LNCaP clone FGC (cell line): Measurements from ENCODE around the gene MST1R.

Experiments used
- DNase-seq: peaks from one replicate; pipeline ENCODE4 v3.0.0-alpha.2; 2011; ENCODE audit warnings: low read depth
- H3K4me3 ChIP-seq: 2 replicates; pipeline ENCODE4 v1.5.1; 2011; ENCODE audit warnings: mild to moderate bottlenecking, low read depth, low read length, control low read depth
- TF ChIP-seq, protein P1 (sequence below): IDR thresholded peaks from 2 replicates; pipeline ENCODE4 v1.5.1; 2012; ENCODE audit warnings: mild to moderate bottlenecking; ENCODE audit not compliant: control insufficient read depth, insufficient read depth; ENCODE audit errors: extremely low read depth

MST1R gene

DNA sequence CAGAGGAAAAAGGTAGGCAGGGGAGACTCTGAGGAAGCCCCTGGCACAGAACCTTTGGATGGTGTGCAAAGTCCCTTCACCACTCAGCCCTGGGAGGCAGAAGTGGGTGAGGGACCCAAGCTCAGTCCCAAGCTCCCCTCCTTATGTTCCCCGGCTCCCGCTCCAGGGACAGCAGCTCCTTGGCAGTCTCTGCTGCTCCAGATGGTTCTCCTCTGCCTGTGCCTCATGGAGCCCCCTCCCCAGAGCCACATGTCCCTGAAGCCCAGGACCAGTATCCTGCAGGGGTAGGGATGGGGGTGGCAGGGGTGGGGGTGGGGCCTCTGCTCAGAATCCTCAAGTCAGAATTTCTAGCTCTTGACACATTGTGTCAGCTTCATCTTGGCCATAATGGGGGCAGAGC lies 26.0 kb downstream of the MST1R start:
- TF ChIP-seq, protein P1, sequence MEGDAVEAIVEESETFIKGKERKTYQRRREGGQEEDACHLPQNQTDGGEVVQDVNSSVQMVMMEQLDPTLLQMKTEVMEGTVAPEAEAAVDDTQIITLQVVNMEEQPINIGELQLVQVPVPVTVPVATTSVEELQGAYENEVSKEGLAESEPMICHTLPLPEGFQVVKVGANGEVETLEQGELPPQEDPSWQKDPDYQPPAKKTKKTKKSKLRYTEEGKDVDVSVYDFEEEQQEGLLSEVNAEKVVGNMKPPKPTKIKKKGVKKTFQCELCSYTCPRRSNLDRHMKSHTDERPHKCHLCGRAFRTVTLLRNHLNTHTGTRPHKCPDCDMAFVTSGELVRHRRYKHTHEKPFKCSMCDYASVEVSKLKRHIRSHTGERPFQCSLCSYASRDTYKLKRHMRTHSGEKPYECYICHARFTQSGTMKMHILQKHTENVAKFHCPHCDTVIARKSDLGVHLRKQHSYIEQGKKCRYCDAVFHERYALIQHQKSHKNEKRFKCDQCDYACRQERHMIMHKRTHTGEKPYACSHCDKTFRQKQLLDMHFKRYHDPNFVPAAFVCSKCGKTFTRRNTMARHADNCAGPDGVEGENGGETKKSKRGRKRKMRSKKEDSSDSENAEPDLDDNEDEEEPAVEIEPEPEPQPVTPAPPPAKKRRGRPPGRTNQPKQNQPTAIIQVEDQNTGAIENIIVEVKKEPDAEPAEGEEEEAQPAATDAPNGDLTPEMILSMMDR = no peak
- no peak for DNase-seq
- no peak overlapping the region for H3K4me3 ChIP-seq

DNA sequence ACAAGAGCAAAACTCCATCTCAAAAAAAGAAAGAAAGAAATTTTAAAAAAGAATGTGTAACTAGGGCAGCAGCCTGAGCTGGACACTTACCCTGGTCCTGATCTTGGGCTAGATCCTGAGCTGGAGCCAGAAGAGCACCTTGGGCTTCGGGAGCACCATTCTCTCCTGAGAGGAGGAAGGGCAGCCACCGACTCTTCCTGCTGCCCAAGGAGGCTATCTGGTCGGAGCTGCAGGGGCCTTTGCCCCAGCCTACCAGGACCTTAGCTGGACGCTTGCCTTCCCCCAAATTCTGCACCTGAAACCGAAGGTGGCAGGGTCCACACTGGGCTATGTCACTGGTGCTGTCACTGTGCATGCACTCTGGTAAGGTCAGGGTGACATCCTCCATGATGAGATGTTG lies 27.1 kb downstream of the MST1R start:
- TF ChIP-seq, protein P1 = no peak
- H3K4me3 ChIP-seq = no peak overlapping the region
- DNase-seq = no peak

DNA sequence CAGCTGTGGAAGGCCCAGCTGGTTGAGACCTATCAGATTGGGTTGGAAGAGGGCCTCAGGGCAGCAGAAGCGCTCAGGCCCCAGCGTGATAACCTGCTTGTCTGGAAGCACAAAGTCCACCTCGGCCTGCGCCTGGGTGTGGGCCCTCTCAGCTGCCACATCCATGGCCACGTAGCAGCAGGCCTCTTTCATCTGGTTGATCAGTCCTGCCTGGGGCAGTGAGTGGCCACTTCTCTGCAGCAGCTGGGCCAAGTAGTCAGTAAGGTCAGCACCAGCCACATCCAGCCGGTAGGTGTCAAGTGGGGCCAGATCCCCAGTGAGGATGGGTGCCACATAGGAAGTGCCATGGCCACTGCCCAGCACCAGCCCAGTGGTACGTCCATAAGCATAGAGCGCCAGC lies 30.1 kb downstream of the MST1R start:
- no peak for DNase-seq
- no peak overlapping the region for H3K4me3 ChIP-seq

DNA sequence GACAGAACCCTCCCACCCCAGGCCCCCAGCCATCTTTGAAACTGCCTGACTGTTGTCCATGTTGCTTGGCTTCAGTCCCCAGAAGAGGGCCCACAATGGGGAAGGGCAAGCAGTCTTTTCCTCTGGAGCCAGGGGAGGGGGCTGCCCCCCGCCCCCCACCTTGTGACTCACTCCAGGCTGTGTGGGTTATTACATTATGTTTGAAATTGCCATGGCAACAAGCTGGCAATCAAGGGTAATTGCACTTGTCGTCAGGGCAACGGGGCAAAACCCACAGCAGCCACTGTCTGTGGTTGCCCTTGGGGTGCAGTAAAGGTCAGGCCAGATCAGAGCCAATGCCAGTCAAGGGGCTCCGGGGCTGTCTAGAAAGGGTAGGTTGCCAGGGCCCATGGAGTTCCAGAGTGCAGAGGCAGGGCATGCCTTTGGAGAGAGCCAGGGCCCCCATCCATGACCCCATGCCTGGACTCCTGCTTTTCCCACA lies 30.8 kb downstream of the MST1R start:
- H3K4me3 ChIP-seq = no peak overlapping the region
- no peak for DNase-seq
- TF ChIP-seq, protein P1 = no peak

More for the DNA sequence above, 30.1 kb downstream of the MST1R start:
- TF ChIP-seq, protein P1 = no peak

DNA sequence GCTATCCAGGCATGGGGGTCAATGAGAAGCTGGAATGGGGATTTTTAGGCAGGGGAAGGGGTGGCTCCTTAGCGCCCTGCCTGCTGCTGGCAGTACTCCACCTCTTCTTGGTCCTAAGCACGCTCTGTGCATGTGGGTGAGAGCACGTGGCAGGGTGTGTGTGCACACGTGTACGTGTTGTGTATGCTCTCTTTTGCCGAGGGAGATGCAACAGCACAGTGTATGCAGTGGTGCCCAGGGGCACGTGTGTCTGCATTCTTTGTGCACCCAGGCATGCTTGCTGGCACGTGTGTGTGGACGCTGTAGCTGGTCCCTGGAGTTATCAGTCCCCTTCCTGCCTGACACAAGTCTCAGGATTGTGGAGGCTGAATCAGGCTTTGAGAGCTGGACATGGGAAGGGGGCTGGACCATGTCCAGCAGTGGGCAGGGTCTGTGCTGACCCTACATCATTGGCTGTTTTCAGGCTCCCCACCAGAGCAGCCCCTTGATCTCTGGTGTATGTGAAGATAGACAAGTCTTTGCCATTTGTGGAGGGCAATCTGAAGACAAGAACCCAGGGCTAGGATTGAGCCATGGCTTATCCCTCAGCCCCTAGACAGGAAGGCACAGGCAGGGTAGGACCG lies 32.0 kb downstream of the MST1R start:
- TF ChIP-seq, protein P1 = no peak
- no peak for DNase-seq
- H3K4me3 ChIP-seq = no peak overlapping the region

DNA sequence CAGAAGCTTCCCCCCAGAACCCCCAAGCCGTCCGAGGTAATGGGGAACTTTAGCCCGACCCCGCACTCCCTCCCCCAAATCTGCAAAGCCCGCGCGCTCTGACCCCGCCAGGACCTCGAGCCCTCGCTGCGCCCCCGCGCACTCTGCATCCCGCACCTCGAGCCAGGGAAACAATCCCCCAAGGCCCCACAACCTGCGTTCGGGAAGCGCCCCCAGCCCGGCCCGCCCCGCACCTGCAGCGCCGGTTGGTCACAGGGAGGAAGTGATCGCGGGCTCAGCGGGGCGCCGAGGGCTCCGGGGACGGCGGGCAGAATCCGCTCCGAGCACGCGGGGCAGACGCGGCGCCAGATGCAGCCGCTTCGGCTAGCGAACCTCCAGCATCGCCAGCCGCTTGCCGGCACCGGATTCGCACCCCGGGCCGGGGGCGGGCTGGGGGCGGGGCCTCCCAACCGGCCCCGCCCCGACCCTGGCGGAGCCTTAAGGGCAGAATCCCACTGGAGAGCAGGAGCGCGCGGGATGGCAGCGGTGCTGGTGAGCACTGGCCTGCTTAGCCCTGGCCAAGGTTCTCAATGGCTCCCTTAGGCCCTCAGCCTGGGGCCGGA lies 34.0 kb downstream of the MST1R start, which contains the start of gene CAMKV:
TSS of gene CAMKV (minus strand) at position 382 of the 602 bp plus-strand sequence. CDS start 7,518 bp downstream, outside the sequence.
- DNase-seq = no peak
- peak within 1 kb of the TSS; percentile 21 for H3K4me3 ChIP-seq
- TF ChIP-seq, protein P1 = no peak
